ENCODE measurements around the gene PPP1R16B.

GRCh38 chr20:38877483-38877882 lies 72.0 kb downstream of the PPP1R16B start:
- no peak for TF ChIP-seq PKNOX1 (IDR thresholded peaks at IDR 0.05)
- no peak for TF ChIP-seq FOXA1 (IDR thresholded peaks at IDR 0.05)
- TF ChIP-seq SUZ12 (IDR thresholded peaks at IDR 0.05) = no peak
- TF ChIP-seq HDGF (IDR thresholded peaks at IDR 0.05; ENCODE audit: borderline replicate concordance) = no peak
- no peak for TF ChIP-seq CTBP1 (IDR thresholded peaks at IDR 0.05; ENCODE audit: borderline replicate concordance)
- no peak for TF ChIP-seq SP1 (IDR thresholded peaks at IDR 0.05)
- no peak for TF ChIP-seq ZNF384 (IDR thresholded peaks at IDR 0.05)
